ENCODE measurements around the gene DIP2B. TPM values are rescaled to one million over a fixed set of nuclear protein-coding genes. Genes with fewer than 3 reads are reported as not detected.

Gene DIP2B
- total and polyA plus RNA-seq, 8 donors: 2.7 to 136 (median 8.9) TPM

DNA sequence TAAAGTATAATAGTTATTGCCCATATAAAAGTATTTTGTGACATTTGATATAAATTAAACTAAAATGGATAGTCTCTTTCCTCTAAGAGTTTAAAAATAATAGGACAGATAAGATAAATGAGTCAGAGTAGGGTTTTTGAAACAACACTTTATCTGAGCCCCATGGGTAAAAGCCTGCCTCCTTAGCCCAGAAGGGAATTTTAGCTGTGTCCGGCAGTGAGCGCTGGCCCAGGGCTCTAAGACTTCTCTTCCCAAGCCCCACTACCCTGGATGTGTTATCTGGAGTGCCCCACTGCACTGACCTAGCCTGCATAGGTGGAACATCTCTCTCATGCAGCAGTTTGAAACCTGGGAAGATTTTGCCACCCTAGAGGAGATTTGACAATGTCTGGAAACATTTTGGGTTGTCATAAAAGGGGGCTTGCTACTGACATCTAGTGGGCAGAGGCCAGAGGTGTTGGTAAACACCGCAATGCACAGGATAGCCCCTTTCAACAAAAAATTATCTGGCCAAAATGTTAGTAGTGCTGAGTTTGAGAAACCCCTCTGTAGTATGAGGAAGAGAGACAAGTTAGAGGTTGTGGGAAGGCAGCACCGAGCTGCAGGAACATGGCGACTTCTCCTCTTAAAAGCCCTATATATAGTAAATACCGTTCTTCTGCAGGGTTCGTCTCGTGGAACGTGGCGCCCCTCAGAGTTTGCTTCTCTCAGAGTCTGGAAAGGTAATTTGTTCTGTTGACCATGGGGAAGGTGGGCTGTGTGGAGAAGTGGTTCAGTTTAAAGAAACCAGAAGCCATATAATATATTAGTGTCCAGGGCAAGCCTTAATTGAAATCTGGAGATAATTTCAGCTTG lies 229.9 kb downstream of the DIP2B start:
- Histone ChIP-seq H3K36me3 (peaks cover 73 to 100% (median 97%) of the 10 kb centered on the region in 4 donors), H3K9me3 (no peaks in the 10 kb centered on the region), H3K4me1 (no peaks in the 10 kb centered on the region), H3K4me3 (no peak overlapping the region), H3K27ac (no peak overlapping the region), H3K27me3 (no peaks in the 10 kb centered on the region)
- DNase-seq: peak in 1 of 2 donors; percentile 65
- TF ChIP-seq, protein P1, sequence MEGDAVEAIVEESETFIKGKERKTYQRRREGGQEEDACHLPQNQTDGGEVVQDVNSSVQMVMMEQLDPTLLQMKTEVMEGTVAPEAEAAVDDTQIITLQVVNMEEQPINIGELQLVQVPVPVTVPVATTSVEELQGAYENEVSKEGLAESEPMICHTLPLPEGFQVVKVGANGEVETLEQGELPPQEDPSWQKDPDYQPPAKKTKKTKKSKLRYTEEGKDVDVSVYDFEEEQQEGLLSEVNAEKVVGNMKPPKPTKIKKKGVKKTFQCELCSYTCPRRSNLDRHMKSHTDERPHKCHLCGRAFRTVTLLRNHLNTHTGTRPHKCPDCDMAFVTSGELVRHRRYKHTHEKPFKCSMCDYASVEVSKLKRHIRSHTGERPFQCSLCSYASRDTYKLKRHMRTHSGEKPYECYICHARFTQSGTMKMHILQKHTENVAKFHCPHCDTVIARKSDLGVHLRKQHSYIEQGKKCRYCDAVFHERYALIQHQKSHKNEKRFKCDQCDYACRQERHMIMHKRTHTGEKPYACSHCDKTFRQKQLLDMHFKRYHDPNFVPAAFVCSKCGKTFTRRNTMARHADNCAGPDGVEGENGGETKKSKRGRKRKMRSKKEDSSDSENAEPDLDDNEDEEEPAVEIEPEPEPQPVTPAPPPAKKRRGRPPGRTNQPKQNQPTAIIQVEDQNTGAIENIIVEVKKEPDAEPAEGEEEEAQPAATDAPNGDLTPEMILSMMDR (IDR thresholded peaks at IDR 0.05): peak in 3 of 7 experiments; percentile 13 to 20 (median 19)
- TF ChIP-seq EP300 (IDR thresholded peaks at IDR 0.05) (no peak), POLR2A (IDR thresholded peaks at IDR 0.05) (no peak), POLR2AphosphoS5 (IDR thresholded peaks at IDR 0.05) (no peak)
- WGBS, 5 donors: 74 to 83% (median 83%) methylated on average over 10 of the region's 10 CpGs
- intact Hi-C loops (cut with DNase I; ENCODE audit: low total_unique reads): no loop called here

DNA sequence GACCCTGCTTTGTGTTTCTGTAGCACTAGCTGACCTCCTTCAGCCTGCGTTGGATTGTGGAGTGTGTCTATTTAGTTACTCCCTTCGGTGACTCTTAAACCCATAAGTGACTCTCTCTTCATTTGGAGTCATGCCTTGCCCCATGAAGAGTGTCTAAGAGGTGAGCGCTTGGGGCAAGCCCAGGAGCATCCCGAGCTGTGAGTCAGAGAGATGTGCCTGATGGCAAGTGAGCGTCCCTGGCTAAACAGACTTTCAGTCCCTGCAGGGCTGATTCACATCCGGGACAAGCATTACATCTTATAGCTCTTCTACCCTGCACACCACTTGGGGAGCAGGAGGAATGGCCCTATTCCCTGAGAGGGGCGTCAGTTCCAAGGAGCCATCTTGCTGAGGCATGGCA lies 234.8 kb downstream of the DIP2B start:
- H3K9me3 ChIP-seq: no peaks in the 10 kb centered on the region

DNA sequence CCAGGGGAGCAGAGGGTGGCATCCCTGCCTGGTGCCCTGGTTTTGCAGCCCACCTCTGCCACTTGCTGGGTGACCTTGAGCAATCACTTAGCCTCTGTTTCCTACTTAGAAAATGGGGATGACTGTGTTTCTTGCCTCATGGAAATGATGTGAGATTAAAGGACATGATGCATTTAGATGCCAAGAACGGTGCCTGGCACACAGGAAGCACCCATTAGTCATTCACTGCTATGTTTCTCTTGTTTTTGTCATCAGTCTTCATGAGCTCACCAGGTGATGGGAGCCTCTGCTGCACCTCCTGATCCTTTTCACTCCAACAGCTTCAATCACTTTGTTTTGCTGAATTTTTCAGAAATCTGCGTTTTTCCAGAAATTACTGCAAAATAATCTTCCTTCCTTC lies 235.5 kb downstream of the DIP2B start:
- Histone ChIP-seq H3K36me3 (peaks cover 73 to 100% (median 100%) of the 10 kb centered on the region in 4 donors), H3K4me1 (no peaks in the 10 kb centered on the region), H3K4me3 (no peak overlapping the region), H3K9me3 (no peaks in the 10 kb centered on the region), H3K27me3 (no peaks in the 10 kb centered on the region), H3K27ac (no peak overlapping the region)
- TF ChIP-seq POLR2AphosphoS5 (IDR thresholded peaks at IDR 0.05) (no peak), POLR2A (IDR thresholded peaks at IDR 0.05) (no peak), EP300 (IDR thresholded peaks at IDR 0.05) (no peak)
- TF ChIP-seq, protein P1 (IDR thresholded peaks at IDR 0.05): no peak
- intact Hi-C loops (cut with DNase I; ENCODE audit: low total_unique reads): no loop called here
- WGBS, 5 donors: 74 to 97% (median 92%) methylated on average over 2 of the region's 2 CpGs
- DNase-seq: no peak

More for the DNA sequence above, 234.8 kb downstream of the DIP2B start:
- H3K27ac ChIP-seq: no peak overlapping the region
- no peaks in the 10 kb centered on the region for H3K27me3 ChIP-seq
- no peaks in the 10 kb centered on the region for H3K4me1 ChIP-seq
- WGBS, 5 donors: 96 to 99% (median 97%) methylated on average over 7 of the region's 7 CpGs
- DNase-seq: no peak
- intact Hi-C loops (cut with DNase I; ENCODE audit: low total_unique reads): no loop called here
- peaks cover 68 to 100% (median 99%) of the 10 kb centered on the region in 4 donors for H3K36me3 ChIP-seq
- H3K4me3 ChIP-seq: no peak overlapping the region
- TF ChIP-seq POLR2A (IDR thresholded peaks at IDR 0.05) (no peak), POLR2AphosphoS5 (IDR thresholded peaks at IDR 0.05) (no peak), EP300 (IDR thresholded peaks at IDR 0.05) (no peak)
- TF ChIP-seq, protein P1 (IDR thresholded peaks at IDR 0.05): no peak

DNA sequence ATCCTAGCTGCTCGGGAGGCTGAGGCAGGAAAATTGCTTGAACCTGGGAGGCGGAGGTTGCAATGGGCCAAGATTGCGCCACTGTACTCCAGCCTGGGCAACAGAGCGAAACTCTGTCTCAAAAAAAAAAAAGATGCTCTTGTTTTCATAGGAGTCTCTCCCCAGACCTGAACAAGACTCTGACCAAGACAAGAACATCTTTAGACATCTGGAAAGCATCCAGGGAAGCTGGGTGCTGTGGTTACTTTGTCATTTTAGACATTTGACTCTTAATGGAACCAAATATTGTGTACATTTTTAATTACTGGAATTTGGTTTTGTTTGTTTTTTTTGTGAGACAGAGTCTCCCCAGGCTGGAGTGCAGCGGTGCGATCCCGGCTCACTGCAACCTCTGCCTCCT lies 238.0 kb downstream of the DIP2B start:
- no peak overlapping the region for H3K4me3 ChIP-seq
- H3K27ac ChIP-seq: no peak overlapping the region
- H3K9me3 ChIP-seq: no peaks in the 10 kb centered on the region
- intact Hi-C loops (cut with DNase I; ENCODE audit: low total_unique reads): no loop called here
- H3K27me3 ChIP-seq: no peaks in the 10 kb centered on the region
- TF ChIP-seq POLR2AphosphoS5 (IDR thresholded peaks at IDR 0.05): no peak
- TF ChIP-seq POLR2A (IDR thresholded peaks at IDR 0.05): no peak
- TF ChIP-seq, protein P1 (IDR thresholded peaks at IDR 0.05): no peak
- no peak for TF ChIP-seq EP300 (IDR thresholded peaks at IDR 0.05)
- peaks cover 61 to 98% (median 98%) of the 10 kb centered on the region in 4 donors for H3K36me3 ChIP-seq
- no peaks in the 10 kb centered on the region for H3K4me1 ChIP-seq
- no peak for DNase-seq
- 88 to 99% (median 97%) methylated on average over 7 of the region's 7 CpGs for WGBS, 5 donors

Measured in stomach (tissue), 9 donors.